ENCODE data around the gene C11orf91.
"Not testable (repeated sequence)": the region's sequence is repeated elsewhere in the genome, so short reads cannot be mapped to it uniquely, and the experiment has no call there.

The C11orf91 gene

GRCh38 chr11:33731723-33732531, 31.3 kb upstream of the C11orf91 start:
- Histone ChIP-seq H3K27me3 (ENCODE audit: insufficient read depth, low read depth, severe bottlenecking) (no peaks in the 10 kb centered on the region), H3K9me3 (ENCODE audit: severe bottlenecking) (peaks cover 2% of the 10 kb centered on the region), H3K27ac (no peak overlapping the region), H3K4me3 (ENCODE audit: low read depth, low read length) (no peak overlapping the region), H3K36me3 (peaks cover 3% of the 10 kb centered on the region; the same call in 1 of the 2 replicates)
- no peak for TF ChIP-seq CTCF (IDR thresholded peaks at IDR 0.05; ENCODE audit: low read depth, low read length)
- DNase-seq, result no peak

DNA sequence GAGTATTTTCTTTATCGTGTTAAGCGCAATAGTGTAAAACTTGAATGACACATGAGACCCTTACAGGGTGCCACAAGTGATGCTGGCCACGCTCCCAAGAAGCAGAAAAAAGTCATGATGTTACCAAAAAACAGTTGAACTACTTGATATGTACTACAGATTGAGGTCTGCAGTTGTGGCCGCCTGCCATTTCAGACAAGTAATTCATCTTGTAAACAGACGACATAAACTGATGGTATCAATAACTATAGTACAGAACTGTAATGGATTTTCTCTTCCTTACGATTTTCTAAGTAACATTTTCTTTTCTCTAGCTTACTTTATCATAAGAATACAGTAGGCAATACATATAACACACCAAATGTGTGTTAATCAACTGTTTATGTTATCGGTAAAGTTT, 30.1 kb upstream of the C11orf91 start:
- Histone ChIP-seq H3K27me3 (ENCODE audit: insufficient read depth, low read depth, severe bottlenecking) (no peaks in the 10 kb centered on the region), H3K4me3 (ENCODE audit: low read depth, low read length) (no peak overlapping the region), H3K36me3 (peaks cover 3% of the 10 kb centered on the region; the same call in 1 of the 2 replicates), H3K9me3 (ENCODE audit: severe bottlenecking) (peaks cover 2% of the 10 kb centered on the region), H3K27ac (no peak overlapping the region)
- no peak for TF ChIP-seq CTCF (IDR thresholded peaks at IDR 0.05; ENCODE audit: low read depth, low read length)
- DNase-seq, result no peak

DNA sequence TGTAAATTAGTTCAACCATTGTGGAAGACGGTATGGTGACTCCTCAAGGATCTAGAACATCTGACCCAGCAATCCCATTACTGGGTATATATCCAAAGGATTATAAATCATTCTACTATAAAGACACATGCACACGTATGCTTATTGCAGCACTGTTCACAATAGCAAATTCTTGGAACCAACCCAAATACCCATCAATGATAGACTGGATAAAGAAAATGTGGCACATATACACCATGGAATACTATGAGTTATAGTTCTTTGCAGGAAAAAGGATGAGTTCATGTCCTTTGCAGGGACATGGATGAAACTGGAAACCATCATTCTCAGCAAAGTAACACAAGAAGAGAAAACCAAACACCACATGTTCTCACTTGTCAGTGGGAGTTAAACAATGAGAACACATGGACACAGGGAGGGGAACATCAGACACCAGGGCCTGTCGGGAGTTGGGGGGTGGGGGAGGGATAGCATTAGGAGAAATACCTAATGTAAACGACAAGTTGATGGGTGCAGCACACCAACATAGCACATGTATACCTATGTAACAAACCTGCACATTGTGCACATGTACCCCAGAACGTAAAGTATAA, 28.5 kb upstream of the C11orf91 start:
- not testable (repeated sequence) for DNase-seq; H3K36me3 ChIP-seq; H3K9me3 ChIP-seq (ENCODE audit: severe bottlenecking); H3K4me3 ChIP-seq (ENCODE audit: low read depth, low read length); H3K27me3 ChIP-seq (ENCODE audit: insufficient read depth, low read depth, severe bottlenecking); H3K27ac ChIP-seq

- not testable (repeated sequence) for DNase-seq
These were observed 26.9 kb upstream of the C11orf91 start for GRCh38 chr11:33727539-33727938.

GRCh38 chr11:33725496-33725895, 24.9 kb upstream of the C11orf91 start:
- no peaks in the 10 kb centered on the region for H3K36me3 ChIP-seq
- TF ChIP-seq CTCF (IDR thresholded peaks at IDR 0.05; ENCODE audit: low read depth, low read length), result no peak
- no peak overlapping the region for H3K27ac ChIP-seq
- H3K9me3 ChIP-seq (ENCODE audit: severe bottlenecking), result peaks cover 2% of the 10 kb centered on the region
- H3K4me3 ChIP-seq (ENCODE audit: low read depth, low read length), result no peak overlapping the region
- no peaks in the 10 kb centered on the region for H3K27me3 ChIP-seq (ENCODE audit: insufficient read depth, low read depth, severe bottlenecking)
- DNase-seq, result no peak

More at GRCh38 chr11:33727539-33727938, 26.9 kb upstream of the C11orf91 start:
- H3K4me3 ChIP-seq (ENCODE audit: low read depth, low read length); H3K27ac ChIP-seq; H3K9me3 ChIP-seq (ENCODE audit: severe bottlenecking); H3K27me3 ChIP-seq (ENCODE audit: insufficient read depth, low read depth, severe bottlenecking); H3K36me3 ChIP-seq: not testable (repeated sequence)

- TF ChIP-seq CTCF (IDR thresholded peaks at IDR 0.05; ENCODE audit: low read depth, low read length), result no peak
- DNase-seq, result no peak
- H3K36me3 ChIP-seq, result peaks cover 7% of the 10 kb centered on the region
- no peak overlapping the region for H3K27ac ChIP-seq
- no peaks in the 10 kb centered on the region for H3K27me3 ChIP-seq (ENCODE audit: insufficient read depth, low read depth, severe bottlenecking)
- no peak overlapping the region for H3K4me3 ChIP-seq (ENCODE audit: low read depth, low read length)
- peaks cover 2% of the 10 kb centered on the region for H3K9me3 ChIP-seq (ENCODE audit: severe bottlenecking)
These were observed 24.0 kb upstream of the C11orf91 start for GRCh38 chr11:33724644-33725035.

All from WERI-Rb-1 (cell line).